Suprapubic skin (tissue), 3 donors: ENCODE measurements around the gene PAOX.

Source experiments
- CTCF ChIP-seq, 2 donors: fragments of 200-600 bp in 1 of 2; fragments of 450-650 bp in 1 of 2; sonication (generic) in 1 of 2; IDR thresholded peaks; one replicate each; pipeline ENCODE4 v1.5.1; 2016 to 2019; ENCODE audit warnings: antibody characterized with exemption in 2 of 2, mild to moderate bottlenecking in 1 of 2, moderate library complexity in 1 of 2
- POLR2A ChIP-seq, 2 donors: fragments of 450-650 bp; IDR thresholded peaks; one replicate each; pipeline ENCODE4 v1.6.1; 2017; ENCODE audit warnings: antibody characterized with exemption in 2 of 2, mild to moderate bottlenecking in 2 of 2, moderate library complexity in 2 of 2

GRCh38 chr10:133338080-133339071 lies 40.7 kb upstream of the PAOX start:
- TF ChIP-seq POLR2A (IDR thresholded peaks at IDR 0.05) = no peak
- TF ChIP-seq CTCF (IDR thresholded peaks at IDR 0.05) = no peak
